AG04450 (cell line): ENCODE measurements around the gene WHRN. TPM values are rescaled to one million over a fixed set of nuclear protein-coding genes. Genes with fewer than 3 reads are reported as not detected.

ENCODE experiments used
- CTCF ChIA-PET: fragments of 300-600, 350-600 bp; formaldehyde crosslinking; extraction: SDS; loops from one replicate; lab custom pipeline; 2022; ENCODE audit warnings: antibody characterized with exemption, inconsistent platforms; lab: Charles Lee
- POLR2A ChIA-PET: fragments of 350-600 bp; formaldehyde crosslinking; extraction: SDS; loops from one replicate; lab custom pipeline; 2021; ENCODE audit warnings: antibody characterized with exemption, inconsistent platforms; lab: Yijun Ruan, JAX
- DNase-seq: peaks from one replicate; pipeline ENCODE4 v3.0.0-alpha.2; 2011; ENCODE audit warnings: low read depth, low spot score
- H3K27ac ChIP-seq: one replicate; pipeline ENCODE4 v1.5.1; 2012; ENCODE audit warnings: low read depth, low read length, control low read depth
- H3K27me3 ChIP-seq: one replicate; pipeline ENCODE4 v1.6.0; 2012; ENCODE audit warnings: low read length; ENCODE audit not compliant: control insufficient read depth, insufficient read depth
- H3K4me3 ChIP-seq: 2 replicates; pipeline ENCODE4 v1.5.1; 2011; ENCODE audit warnings: mild to moderate bottlenecking, low read depth, low read length, control low read depth
- H3K9me3 ChIP-seq: 2 replicates; pipeline ENCODE4 v1.5.1; 2012; ENCODE audit warnings: low read length; ENCODE audit not compliant: control insufficient read depth, insufficient read depth
- polyA plus RNA-seq: library from polyadenylated mRNA; depleted of rRNA; stranded (reverse); fragments of >200 nt; gene quantifications from 2 replicates; pipeline ENCODE4 v1.2.3, GENCODE V29; 2011
- TF ChIP-seq, protein P1 (sequence below): IDR thresholded peaks from 2 replicates; pipeline ENCODE4 v1.5.1; 2011; ENCODE audit warnings: low read depth, low read length, control low read depth, inconsistent platforms

The WHRN gene
- polyA plus RNA-seq, 1 experiment = 1.1 TPM

DNA sequence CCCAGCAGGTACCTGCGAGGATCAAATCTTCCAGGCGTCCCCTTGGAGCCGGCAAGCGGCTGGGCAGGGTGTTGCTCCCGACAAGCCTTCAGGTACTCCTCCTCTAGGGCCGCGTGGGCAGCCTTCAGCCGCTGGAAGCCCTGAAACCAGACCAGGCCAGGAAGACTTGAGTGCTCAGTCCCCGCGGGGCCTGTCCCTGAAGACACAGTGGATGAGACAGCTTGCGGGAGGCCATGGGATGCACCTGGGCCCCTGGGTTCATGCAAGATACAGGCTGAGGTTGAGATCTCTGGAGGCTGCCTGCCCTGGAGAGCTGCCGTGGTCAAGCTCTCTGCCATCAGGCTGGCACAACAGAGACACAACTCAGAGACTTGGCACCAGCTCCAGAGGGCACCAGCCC lies 142.9 kb downstream of the WHRN start:
- H3K27ac ChIP-seq = no peak overlapping the region
- DNase-seq = no peak
- no peaks in the 10 kb centered on the region for H3K9me3 ChIP-seq
- TF ChIP-seq, protein P1, sequence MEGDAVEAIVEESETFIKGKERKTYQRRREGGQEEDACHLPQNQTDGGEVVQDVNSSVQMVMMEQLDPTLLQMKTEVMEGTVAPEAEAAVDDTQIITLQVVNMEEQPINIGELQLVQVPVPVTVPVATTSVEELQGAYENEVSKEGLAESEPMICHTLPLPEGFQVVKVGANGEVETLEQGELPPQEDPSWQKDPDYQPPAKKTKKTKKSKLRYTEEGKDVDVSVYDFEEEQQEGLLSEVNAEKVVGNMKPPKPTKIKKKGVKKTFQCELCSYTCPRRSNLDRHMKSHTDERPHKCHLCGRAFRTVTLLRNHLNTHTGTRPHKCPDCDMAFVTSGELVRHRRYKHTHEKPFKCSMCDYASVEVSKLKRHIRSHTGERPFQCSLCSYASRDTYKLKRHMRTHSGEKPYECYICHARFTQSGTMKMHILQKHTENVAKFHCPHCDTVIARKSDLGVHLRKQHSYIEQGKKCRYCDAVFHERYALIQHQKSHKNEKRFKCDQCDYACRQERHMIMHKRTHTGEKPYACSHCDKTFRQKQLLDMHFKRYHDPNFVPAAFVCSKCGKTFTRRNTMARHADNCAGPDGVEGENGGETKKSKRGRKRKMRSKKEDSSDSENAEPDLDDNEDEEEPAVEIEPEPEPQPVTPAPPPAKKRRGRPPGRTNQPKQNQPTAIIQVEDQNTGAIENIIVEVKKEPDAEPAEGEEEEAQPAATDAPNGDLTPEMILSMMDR = no peak
- no peaks in the 10 kb centered on the region for H3K27me3 ChIP-seq
- POLR2A ChIA-PET = interaction anchor here (0.8 kb wide), 1 partner anchor 13 kb away, joined by 3 read pairs; no protein-coding TSS in a partner anchor
- CTCF ChIA-PET = interaction anchor here (1.1 kb wide), 1 partner anchor 23 kb away, joined by 5 read pairs; no protein-coding TSS in a partner anchor
- no peak overlapping the region for H3K4me3 ChIP-seq

DNA sequence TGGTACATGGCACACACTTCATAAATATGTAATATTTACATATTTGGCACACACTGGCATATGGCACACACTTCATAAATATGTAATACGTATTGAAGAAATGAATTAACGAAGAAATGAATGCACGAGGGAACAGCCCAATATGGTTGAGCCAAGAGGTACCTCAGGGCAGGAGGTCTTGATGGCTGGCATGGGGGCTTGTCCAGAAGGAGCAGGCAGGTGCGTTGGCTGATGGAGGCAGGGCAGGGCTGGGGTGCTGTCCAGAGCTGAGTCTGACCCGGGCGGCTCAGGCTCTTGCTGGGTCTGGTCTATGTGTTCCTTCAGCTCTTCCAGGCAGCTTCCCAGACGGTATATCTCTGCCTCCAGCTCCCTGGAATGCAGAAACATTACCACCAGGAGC lies 143.7 kb downstream of the WHRN start:
- Histone ChIP-seq H3K27me3 (no peaks in the 10 kb centered on the region), H3K27ac (no peak overlapping the region), H3K9me3 (no peaks in the 10 kb centered on the region), H3K4me3 (no peak overlapping the region)
- ChIA-PET CTCF (no interaction called here), POLR2A (no interaction called here)
- TF ChIP-seq, protein P1 = no peak
- no peak for DNase-seq

DNA sequence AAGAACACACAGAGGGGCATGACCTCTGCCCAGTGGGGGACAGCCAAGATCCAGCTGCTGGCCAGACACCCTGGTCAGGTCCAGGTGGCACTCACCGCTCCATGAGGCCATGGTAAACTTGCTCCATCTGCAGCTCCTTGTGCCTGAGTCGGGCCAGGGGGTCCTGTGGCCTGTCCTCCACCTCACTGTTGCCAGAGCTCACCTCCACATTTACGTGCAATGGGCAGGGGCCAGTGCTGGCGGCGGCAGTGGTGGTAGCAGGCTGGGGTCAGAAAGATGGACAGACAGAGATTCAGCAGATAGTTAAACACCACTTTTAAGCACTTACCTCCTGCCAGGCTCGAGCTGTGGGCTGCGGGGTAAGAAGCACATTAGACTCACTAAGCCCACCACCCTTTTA lies 145.5 kb downstream of the WHRN start:
- ChIA-PET POLR2A (no interaction called here), CTCF (no interaction called here)
- no peaks in the 10 kb centered on the region for H3K27me3 ChIP-seq
- H3K9me3 ChIP-seq = no peaks in the 10 kb centered on the region; the same call in 1 of the 2 replicates
- no peak overlapping the region for H3K27ac ChIP-seq
- H3K4me3 ChIP-seq = no peak overlapping the region
- no peak for DNase-seq
- TF ChIP-seq, protein P1 = no peak

DNA sequence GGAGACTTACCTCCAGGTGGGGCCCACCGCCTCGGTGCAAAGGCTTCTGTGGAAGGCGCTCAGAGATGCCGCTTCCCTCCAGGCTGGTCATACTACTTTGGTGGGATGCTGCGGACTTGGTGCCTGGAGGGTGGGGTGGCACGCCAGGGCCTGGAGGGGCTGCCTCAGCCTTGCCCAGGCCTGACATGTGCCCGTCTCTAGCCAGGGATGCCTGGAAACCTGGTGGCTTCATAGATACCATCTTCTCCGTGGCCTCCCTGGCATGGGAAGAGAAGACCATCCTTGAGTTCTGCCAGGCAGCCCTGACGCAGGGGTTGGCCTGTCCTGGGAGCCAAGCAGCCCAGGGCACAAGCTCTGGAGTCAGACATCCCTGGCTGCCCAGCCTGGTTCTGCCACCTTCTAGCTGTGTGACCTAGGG lies 147.4 kb downstream of the WHRN start:
- ChIA-PET POLR2A (no interaction called here), CTCF (no interaction called here)
- TF ChIP-seq, protein P1 = no peak
- H3K27ac ChIP-seq = no peak overlapping the region
- no peaks in the 10 kb centered on the region; the same call in 1 of the 2 replicates for H3K9me3 ChIP-seq
- no peaks in the 10 kb centered on the region for H3K27me3 ChIP-seq
- H3K4me3 ChIP-seq = no peak overlapping the region
- no peak for DNase-seq

DNA sequence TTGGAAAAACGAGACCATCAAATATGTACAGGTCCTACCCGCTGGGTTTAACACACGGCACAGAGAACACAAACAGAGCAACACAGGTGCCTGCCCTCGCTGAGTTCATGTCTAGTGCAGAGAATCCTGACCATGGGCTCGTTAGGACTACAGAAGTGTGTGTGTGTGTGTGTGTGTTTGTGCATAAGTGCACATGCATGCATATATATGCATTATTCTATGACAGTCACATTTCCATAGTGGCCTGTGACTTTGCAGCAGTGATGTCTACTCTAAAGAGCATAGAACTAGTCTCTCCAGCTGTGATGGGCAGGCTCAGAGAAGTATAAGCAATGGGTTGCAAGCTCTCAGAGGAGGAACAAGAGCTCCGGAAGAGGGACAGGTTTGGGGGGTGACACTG lies 147.9 kb downstream of the WHRN start:
- Histone ChIP-seq H3K27ac (no peak overlapping the region), H3K9me3 (no peaks in the 10 kb centered on the region; the same call in 1 of the 2 replicates), H3K27me3 (no peaks in the 10 kb centered on the region), H3K4me3 (no peak overlapping the region)
- ChIA-PET CTCF (no interaction called here), POLR2A (no interaction called here)
- no peak for DNase-seq
- TF ChIP-seq, protein P1 = no peak
